ENCODE results near the gene LMBRD1.

LMBRD1 gene

DNA sequence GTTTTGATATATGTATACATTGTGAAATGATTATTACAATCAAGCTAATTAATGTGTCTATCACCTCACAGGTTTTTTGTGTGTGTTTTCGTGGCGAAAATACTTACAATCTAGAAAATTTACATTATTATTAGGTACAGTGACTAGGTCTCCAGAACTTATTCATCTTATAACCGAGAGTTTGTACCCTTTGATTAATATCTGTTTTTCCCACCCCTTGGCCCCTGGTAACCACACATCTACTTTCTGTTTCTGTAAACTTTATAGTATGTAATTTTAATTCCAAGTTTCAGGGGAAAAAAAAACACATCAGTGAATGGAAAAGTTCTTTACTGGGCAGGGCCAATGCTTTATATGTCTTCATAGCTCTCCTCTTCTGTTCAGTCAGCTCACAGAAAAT lies 131.4 kb downstream of the LMBRD1 start:
- H3K4me1 ChIP-seq (ENCODE audit: control insufficient read depth, insufficient read depth, low read length, poor library complexity, severe bottlenecking), result no peaks in the 10 kb centered on the region
- H3K36me3 ChIP-seq (ENCODE audit: control insufficient read depth, insufficient read depth, low read length), result no peaks in the 10 kb centered on the region
- DNase-seq, result no peak
- no peak overlapping the region for H3K4me3 ChIP-seq (ENCODE audit: insufficient read depth, low read depth, low read length, poor library complexity, severe bottlenecking)
- H3K9me3 ChIP-seq (ENCODE audit: control insufficient read depth, low read length), result no peaks in the 10 kb centered on the region
- H3K27me3 ChIP-seq (replicated peaks; ENCODE audit: control insufficient read depth, insufficient read depth, low read length, poor library complexity, severe bottlenecking), result no peaks in the 10 kb centered on the region
- no peak overlapping the region for H3K27ac ChIP-seq (ENCODE audit: insufficient read depth, low read length, poor library complexity, severe bottlenecking)

GRCh38 chr6:69664551-69664950 lies 132.3 kb downstream of the LMBRD1 start:
- H3K4me1 ChIP-seq (ENCODE audit: control insufficient read depth, insufficient read depth, low read length, poor library complexity, severe bottlenecking), result no peaks in the 10 kb centered on the region
- DNase-seq, result no peak
- H3K9me3 ChIP-seq (ENCODE audit: control insufficient read depth, low read length), result no peaks in the 10 kb centered on the region

DNA sequence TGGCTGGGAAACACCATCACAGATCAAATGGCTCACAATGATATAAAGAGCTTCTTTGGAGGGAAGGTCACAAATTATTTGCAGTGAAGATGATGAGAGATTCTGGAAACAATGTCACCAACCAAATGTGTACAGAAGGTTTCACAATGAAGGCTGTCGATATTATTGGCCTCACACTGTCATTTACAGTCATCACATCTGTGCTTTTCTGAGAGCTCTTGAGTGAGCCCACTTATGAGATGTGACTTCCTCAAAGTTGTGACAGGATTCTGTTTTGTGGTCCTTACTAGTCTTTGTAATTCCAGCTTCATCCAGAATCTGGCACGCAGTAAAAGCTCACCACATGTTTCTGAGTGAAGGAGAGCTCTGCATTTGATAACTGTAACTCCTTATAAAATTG lies 133.6 kb downstream of the LMBRD1 start:
- H3K36me3 ChIP-seq (ENCODE audit: control insufficient read depth, insufficient read depth, low read length), result no peaks in the 10 kb centered on the region
- H3K4me3 ChIP-seq (ENCODE audit: insufficient read depth, low read depth, low read length, poor library complexity, severe bottlenecking), result no peak overlapping the region
- H3K27me3 ChIP-seq (replicated peaks; ENCODE audit: control insufficient read depth, insufficient read depth, low read length, poor library complexity, severe bottlenecking), result no peaks in the 10 kb centered on the region
- no peaks in the 10 kb centered on the region for H3K9me3 ChIP-seq (ENCODE audit: control insufficient read depth, low read length)
- no peak overlapping the region for H3K27ac ChIP-seq (ENCODE audit: insufficient read depth, low read length, poor library complexity, severe bottlenecking)
- no peaks in the 10 kb centered on the region for H3K4me1 ChIP-seq (ENCODE audit: control insufficient read depth, insufficient read depth, low read length, poor library complexity, severe bottlenecking)
- DNase-seq, result no peak

More at GRCh38 chr6:69664551-69664950, 132.3 kb downstream of the LMBRD1 start:
- Histone ChIP-seq H3K27ac (ENCODE audit: insufficient read depth, low read length, poor library complexity, severe bottlenecking) (no peak overlapping the region), H3K4me3 (ENCODE audit: insufficient read depth, low read depth, low read length, poor library complexity, severe bottlenecking) (no peak overlapping the region), H3K36me3 (ENCODE audit: control insufficient read depth, insufficient read depth, low read length) (no peaks in the 10 kb centered on the region), H3K27me3 (replicated peaks; ENCODE audit: control insufficient read depth, insufficient read depth, low read length, poor library complexity, severe bottlenecking) (no peaks in the 10 kb centered on the region)

DNA sequence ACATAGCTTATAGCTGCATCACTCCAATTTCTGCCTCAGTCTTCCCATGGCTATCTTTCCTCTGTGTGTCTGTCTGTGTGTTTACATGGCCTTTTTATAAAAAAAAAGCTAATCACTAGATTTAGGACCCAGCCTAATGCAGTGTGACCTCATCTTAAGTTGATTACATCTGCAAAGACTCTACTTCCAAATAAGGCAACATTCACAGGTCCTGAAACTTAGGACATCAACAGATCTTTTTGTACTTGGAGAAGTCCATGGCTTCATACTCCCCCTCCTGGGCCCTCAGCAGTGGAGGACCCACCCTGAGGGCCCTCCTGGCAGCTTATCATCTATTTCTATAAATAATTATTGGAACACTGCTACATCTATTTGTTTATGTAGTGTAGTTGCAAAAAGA lies 146.1 kb downstream of the LMBRD1 start:
- H3K4me1 ChIP-seq (ENCODE audit: control insufficient read depth, insufficient read depth, low read length, poor library complexity, severe bottlenecking), result no peaks in the 10 kb centered on the region
- no peaks in the 10 kb centered on the region for H3K36me3 ChIP-seq (ENCODE audit: control insufficient read depth, insufficient read depth, low read length)
- H3K4me3 ChIP-seq (ENCODE audit: insufficient read depth, low read depth, low read length, poor library complexity, severe bottlenecking), result no peak overlapping the region
- no peaks in the 10 kb centered on the region for H3K9me3 ChIP-seq (ENCODE audit: control insufficient read depth, low read length)
- DNase-seq, result no peak
- no peak overlapping the region for H3K27ac ChIP-seq (ENCODE audit: insufficient read depth, low read length, poor library complexity, severe bottlenecking)
- H3K27me3 ChIP-seq (replicated peaks; ENCODE audit: control insufficient read depth, insufficient read depth, low read length, poor library complexity, severe bottlenecking), result no peaks in the 10 kb centered on the region

GRCh38 chr6:69647726-69648125 lies 149.1 kb downstream of the LMBRD1 start:
- Histone ChIP-seq H3K27me3 (replicated peaks; ENCODE audit: control insufficient read depth, insufficient read depth, low read length, poor library complexity, severe bottlenecking) (no peaks in the 10 kb centered on the region), H3K4me3 (ENCODE audit: insufficient read depth, low read depth, low read length, poor library complexity, severe bottlenecking) (no peak overlapping the region), H3K36me3 (ENCODE audit: control insufficient read depth, insufficient read depth, low read length) (no peaks in the 10 kb centered on the region), H3K27ac (ENCODE audit: insufficient read depth, low read length, poor library complexity, severe bottlenecking) (no peak overlapping the region), H3K9me3 (ENCODE audit: control insufficient read depth, low read length) (no peaks in the 10 kb centered on the region), H3K4me1 (ENCODE audit: control insufficient read depth, insufficient read depth, low read length, poor library complexity, severe bottlenecking) (no peaks in the 10 kb centered on the region)
- no peak for DNase-seq

DNA sequence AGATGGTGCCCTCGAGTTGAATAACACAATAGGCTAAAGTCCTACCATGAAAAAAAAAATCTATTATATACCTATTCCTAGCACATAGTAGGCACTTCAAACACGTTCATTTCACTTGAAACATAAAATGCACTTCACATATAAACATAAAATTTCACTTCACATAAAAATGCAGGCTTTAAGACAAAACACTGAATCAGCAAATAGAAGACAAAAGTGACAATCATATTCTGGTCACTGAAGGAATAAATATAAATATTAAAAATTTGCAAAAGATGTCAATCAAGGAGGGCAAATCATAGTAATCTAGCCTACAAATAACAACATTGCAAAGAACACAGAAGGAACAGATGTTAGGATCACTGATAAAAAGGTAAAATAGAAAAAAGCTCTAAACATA lies 153.1 kb downstream of the LMBRD1 start:
- no peak for DNase-seq
- H3K36me3 ChIP-seq (ENCODE audit: control insufficient read depth, insufficient read depth, low read length), result no peaks in the 10 kb centered on the region
- H3K27me3 ChIP-seq (replicated peaks; ENCODE audit: control insufficient read depth, insufficient read depth, low read length, poor library complexity, severe bottlenecking), result no peaks in the 10 kb centered on the region
- H3K9me3 ChIP-seq (ENCODE audit: control insufficient read depth, low read length), result no peaks in the 10 kb centered on the region
- no peak overlapping the region for H3K4me3 ChIP-seq (ENCODE audit: insufficient read depth, low read depth, low read length, poor library complexity, severe bottlenecking)
- H3K4me1 ChIP-seq (ENCODE audit: control insufficient read depth, insufficient read depth, low read length, poor library complexity, severe bottlenecking), result no peaks in the 10 kb centered on the region
- H3K27ac ChIP-seq (ENCODE audit: insufficient read depth, low read length, poor library complexity, severe bottlenecking), result no peak overlapping the region

DNA sequence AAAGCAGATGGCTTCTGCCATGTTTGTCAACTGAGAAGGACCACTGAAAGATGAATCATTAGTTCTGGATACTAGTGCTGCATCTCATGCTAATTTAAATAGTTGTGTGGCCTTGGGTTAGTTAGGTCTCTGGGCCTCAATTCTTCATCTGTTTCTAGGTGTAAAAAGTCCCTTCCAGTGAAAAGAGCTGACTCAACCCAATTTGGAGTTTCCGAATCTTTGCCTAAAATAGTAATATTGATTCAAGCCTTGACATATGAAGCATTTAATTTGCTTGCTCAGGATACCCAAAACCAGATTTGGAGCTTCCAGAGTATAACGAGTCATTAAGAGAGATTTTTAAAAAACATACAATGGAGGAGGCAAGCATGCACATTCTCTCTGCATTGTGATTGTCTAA lies 163.9 kb downstream of the LMBRD1 start:
- no peaks in the 10 kb centered on the region for H3K9me3 ChIP-seq (ENCODE audit: control insufficient read depth, low read length)
- H3K27ac ChIP-seq (ENCODE audit: insufficient read depth, low read length, poor library complexity, severe bottlenecking), result no peak overlapping the region
- no peak overlapping the region for H3K4me3 ChIP-seq (ENCODE audit: insufficient read depth, low read depth, low read length, poor library complexity, severe bottlenecking)
- no peaks in the 10 kb centered on the region for H3K36me3 ChIP-seq (ENCODE audit: control insufficient read depth, insufficient read depth, low read length)
- H3K4me1 ChIP-seq (ENCODE audit: control insufficient read depth, insufficient read depth, low read length, poor library complexity, severe bottlenecking), result no peaks in the 10 kb centered on the region
- no peaks in the 10 kb centered on the region for H3K27me3 ChIP-seq (replicated peaks; ENCODE audit: control insufficient read depth, insufficient read depth, low read length, poor library complexity, severe bottlenecking)
- no peak for DNase-seq

- H3K4me3 ChIP-seq (ENCODE audit: insufficient read depth, low read depth, low read length, poor library complexity, severe bottlenecking), result no peak overlapping the region
- no peak for DNase-seq
- H3K27me3 ChIP-seq (replicated peaks; ENCODE audit: control insufficient read depth, insufficient read depth, low read length, poor library complexity, severe bottlenecking), result no peaks in the 10 kb centered on the region
- H3K27ac ChIP-seq (ENCODE audit: insufficient read depth, low read length, poor library complexity, severe bottlenecking), result no peak overlapping the region
- no peaks in the 10 kb centered on the region for H3K36me3 ChIP-seq (ENCODE audit: control insufficient read depth, insufficient read depth, low read length)
- no peaks in the 10 kb centered on the region for H3K4me1 ChIP-seq (ENCODE audit: control insufficient read depth, insufficient read depth, low read length, poor library complexity, severe bottlenecking)
- H3K9me3 ChIP-seq (ENCODE audit: control insufficient read depth, low read length), result no peaks in the 10 kb centered on the region
Measured at GRCh38 chr6:69631552-69632346, 165.1 kb downstream of the LMBRD1 start.

DNA sequence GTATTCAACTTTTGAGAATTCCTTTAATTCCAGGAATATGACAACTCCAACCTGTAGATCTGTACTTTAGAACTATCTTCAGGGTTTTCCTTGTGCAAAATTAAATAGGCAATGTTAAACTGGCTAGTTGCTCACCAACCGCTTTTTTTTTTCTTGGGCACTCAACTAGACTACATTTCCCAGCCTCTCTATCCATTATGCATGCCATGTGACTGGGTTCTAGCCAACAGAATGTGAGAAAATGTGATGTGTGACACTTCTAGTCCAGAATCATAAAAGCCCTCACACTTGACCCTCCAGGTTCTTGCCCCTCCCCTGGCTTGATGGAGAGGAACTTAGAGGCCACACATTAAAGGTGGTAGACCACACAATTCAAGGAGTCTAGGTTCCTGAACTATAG lies 166.0 kb downstream of the LMBRD1 start:
- no peaks in the 10 kb centered on the region for H3K4me1 ChIP-seq (ENCODE audit: control insufficient read depth, insufficient read depth, low read length, poor library complexity, severe bottlenecking)
- H3K4me3 ChIP-seq (ENCODE audit: insufficient read depth, low read depth, low read length, poor library complexity, severe bottlenecking), result no peak overlapping the region
- no peak for DNase-seq
- H3K27ac ChIP-seq (ENCODE audit: insufficient read depth, low read length, poor library complexity, severe bottlenecking), result no peak overlapping the region
- H3K9me3 ChIP-seq (ENCODE audit: control insufficient read depth, low read length), result no peaks in the 10 kb centered on the region
- no peaks in the 10 kb centered on the region for H3K27me3 ChIP-seq (replicated peaks; ENCODE audit: control insufficient read depth, insufficient read depth, low read length, poor library complexity, severe bottlenecking)
- H3K36me3 ChIP-seq (ENCODE audit: control insufficient read depth, insufficient read depth, low read length), result no peaks in the 10 kb centered on the region

GRCh38 chr6:69627625-69628024 lies 169.2 kb downstream of the LMBRD1 start:
- no peak for DNase-seq
- H3K4me3 ChIP-seq (ENCODE audit: insufficient read depth, low read depth, low read length, poor library complexity, severe bottlenecking), result no peak overlapping the region

More at GRCh38 chr6:69627625-69628024, 169.2 kb downstream of the LMBRD1 start:
- H3K4me1 ChIP-seq (ENCODE audit: control insufficient read depth, insufficient read depth, low read length, poor library complexity, severe bottlenecking), result no peaks in the 10 kb centered on the region
- H3K27me3 ChIP-seq (replicated peaks; ENCODE audit: control insufficient read depth, insufficient read depth, low read length, poor library complexity, severe bottlenecking), result no peaks in the 10 kb centered on the region
- H3K27ac ChIP-seq (ENCODE audit: insufficient read depth, low read length, poor library complexity, severe bottlenecking), result no peak overlapping the region
- no peaks in the 10 kb centered on the region for H3K9me3 ChIP-seq (ENCODE audit: control insufficient read depth, low read length)
- H3K36me3 ChIP-seq (ENCODE audit: control insufficient read depth, insufficient read depth, low read length), result no peaks in the 10 kb centered on the region

Data from effector memory CD4-positive, alpha-beta T cell (primary cell).